Skeletal muscle cell (primary cell): ENCODE data around the gene C12orf43.
"Not testable (repeated sequence)": the region's sequence is repeated elsewhere in the genome, so short reads cannot be mapped to it uniquely, and the experiment has no call there.

Experiments
- DNase-seq: peaks from one replicate; pipeline ENCODE4 v3.0.0-alpha.2; 2010; ENCODE audit warnings: low read depth
- H3K4me3 ChIP-seq: 2 replicates; pipeline ENCODE4 v1.5.1; 2011; ENCODE audit warnings: low read depth, mild to moderate bottlenecking, control low read depth, low read length, moderate library complexity

Gene C12orf43, protein sequence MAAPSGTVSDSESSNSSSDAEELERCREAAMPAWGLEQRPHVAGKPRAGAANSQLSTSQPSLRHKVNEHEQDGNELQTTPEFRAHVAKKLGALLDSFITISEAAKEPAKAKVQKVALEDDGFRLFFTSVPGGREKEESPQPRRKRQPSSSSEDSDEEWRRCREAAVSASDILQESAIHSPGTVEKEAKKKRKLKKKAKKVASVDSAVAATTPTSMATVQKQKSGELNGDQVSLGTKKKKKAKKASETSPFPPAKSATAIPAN

DNA sequence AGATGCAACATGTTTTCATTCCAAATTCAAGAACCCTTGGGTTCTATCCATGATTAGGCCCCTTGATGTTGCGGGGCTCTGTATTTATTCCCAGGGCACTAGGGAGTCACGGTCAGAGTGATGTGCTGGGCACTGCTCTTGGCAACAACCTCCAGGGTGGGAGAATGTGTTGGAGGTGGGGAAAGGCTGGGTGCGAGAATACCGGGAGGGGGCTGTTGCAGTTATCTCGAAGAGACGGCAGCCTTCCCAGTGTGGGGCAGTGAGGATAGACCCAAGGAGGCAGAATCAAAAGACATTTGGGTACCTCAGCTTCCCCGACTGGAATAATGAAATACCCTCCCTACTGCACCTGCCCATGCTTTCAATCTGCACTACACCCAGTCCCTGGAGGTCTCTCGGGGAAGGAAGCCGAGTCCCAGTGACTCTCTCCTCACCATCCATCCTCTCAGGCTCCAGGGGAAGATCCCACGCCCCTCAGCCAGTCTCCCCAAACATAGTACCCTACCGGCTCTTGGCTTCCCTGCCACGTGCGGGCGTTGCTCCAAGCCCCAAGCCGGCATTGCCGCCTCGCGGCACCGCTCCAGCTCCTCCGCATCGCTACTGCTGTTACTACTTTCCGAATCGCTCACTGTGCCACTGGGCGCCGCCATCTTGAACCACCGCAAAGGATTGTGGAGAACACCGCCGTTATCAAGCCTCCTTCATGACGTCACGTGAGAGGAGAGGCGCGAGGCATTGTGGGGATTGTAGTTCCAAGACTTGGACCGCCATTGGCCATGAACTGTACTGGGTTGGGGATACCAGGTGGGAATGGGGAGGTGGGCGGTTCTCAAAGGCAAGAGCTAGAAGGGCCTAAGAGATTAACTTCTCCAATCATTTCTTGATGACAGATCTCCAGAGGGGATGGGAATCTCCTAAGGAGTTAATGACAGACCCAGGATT, at the start of gene C12orf43:
TSS of gene C12orf43 (minus strand) at position 663 of the 942 bp plus-strand sequence. CDS start at position 650, 13 bp downstream.
- H3K4me3 ChIP-seq = peak within 1 kb of the TSS; percentile 96
- peak; percentile 55 for DNase-seq

DNA sequence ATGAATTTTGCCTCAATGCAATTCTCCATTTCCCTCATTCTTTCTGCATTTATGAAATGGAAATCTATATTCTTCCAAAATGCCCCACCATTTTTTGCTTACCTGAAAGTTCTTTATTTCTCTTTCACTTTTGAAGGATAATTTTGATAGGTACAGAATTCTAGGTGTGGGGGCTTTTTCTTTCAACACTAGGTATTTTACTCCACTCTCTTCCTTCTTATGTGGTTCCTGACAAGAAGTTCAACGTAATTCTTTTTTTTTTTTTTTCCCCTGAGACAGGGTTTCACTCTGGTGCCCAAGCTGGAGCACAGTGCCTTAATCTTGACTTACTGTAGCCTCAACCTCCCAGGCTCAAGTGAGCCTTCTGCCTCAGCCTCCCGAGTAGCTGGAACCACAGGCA, 49.1 kb upstream of the C12orf43 start:
- no peak overlapping the region for H3K4me3 ChIP-seq
- no peak for DNase-seq

DNA sequence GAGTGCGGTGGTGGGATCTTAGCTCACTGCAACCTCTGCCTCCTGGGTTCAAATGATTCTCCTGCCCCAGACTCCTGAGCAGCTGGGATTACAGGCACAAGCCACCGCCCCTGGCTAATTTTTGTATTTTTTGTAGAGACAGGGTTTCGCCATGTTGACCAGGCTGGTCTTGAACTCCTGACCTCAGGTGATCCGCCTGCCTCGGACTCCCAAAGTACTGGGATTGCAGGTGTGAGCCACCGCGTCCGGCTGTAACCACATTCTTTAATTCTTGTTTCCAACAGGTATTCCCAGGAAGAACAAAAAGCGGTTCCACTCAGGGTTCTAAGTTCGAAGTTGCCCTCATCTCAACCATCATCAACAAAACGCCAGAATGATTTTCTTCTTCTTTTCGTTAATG, 48.3 kb upstream of the C12orf43 start:
- not testable (repeated sequence) for H3K4me3 ChIP-seq, DNase-seq

DNA sequence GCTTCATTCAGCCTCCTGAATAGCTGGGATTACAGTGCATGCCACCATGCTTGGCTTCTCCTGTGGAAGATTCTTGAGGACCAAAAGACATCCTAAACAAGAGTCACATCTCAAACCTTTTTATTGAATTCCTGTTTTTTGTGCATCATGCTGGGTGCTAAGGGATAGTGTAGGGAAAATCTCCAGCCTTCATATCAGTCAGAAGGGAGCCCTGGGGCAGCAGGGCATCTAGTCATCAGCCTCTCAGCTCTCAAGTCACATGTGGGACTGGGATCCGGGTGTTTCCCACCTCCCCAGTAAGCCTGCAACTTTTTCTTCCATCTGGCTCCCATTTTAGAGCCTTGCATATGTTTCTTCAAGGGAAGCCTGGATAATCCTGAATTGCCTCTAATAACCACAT, 47.8 kb upstream of the C12orf43 start:
- no peak overlapping the region for H3K4me3 ChIP-seq
- DNase-seq = no peak

DNA sequence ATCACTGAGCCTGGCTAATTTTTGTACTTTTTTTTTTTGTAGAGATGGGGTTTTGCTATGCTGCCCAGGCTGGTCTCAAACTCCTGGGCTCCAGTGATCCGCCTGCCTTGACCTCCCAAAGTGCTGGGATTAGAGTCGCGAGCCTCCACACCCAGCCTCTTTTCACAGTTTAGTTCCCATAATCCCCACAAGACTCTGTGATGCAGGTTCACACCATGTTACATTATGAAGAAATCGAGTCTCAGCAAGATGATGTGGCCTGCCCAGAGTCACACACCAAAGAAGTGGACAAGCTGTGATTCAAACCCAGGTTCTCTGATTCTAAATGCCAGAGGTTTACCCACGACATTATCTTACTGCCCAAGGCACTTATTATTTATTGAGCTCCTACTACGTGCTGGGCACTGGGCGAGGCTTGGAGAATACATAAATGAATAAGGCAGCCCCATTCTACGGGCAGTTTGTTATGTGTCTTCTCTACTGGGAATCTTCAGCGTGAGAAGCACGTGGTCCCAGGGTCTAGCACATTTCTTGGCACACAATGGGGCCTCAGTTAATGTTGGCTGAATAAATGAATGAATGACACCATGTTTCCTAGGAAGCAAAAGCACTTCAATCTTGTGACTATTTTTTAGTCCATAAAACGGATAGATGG, 46.2 kb upstream of the C12orf43 start:
- no peak overlapping the region for H3K4me3 ChIP-seq
- DNase-seq = no peak

DNA sequence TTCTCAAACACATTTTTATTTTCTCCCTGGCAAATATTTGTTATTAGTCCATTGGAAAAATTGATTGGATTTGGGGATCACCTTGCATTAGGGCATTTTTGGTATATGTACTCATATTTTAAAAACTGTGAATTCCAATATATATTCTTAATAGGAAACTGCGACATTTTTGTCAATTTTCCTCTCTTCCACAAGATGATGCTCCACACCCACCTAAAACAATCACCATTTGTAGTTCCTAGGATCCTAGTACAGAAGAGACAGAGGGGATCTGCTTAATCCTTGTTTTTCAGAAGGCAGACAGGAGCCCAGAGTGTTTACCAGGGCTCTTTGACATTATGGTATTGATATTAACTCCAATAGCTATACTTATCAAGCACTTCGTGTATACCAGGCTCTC, 45.5 kb upstream of the C12orf43 start:
- no peak overlapping the region for H3K4me3 ChIP-seq
- DNase-seq = no peak

DNA sequence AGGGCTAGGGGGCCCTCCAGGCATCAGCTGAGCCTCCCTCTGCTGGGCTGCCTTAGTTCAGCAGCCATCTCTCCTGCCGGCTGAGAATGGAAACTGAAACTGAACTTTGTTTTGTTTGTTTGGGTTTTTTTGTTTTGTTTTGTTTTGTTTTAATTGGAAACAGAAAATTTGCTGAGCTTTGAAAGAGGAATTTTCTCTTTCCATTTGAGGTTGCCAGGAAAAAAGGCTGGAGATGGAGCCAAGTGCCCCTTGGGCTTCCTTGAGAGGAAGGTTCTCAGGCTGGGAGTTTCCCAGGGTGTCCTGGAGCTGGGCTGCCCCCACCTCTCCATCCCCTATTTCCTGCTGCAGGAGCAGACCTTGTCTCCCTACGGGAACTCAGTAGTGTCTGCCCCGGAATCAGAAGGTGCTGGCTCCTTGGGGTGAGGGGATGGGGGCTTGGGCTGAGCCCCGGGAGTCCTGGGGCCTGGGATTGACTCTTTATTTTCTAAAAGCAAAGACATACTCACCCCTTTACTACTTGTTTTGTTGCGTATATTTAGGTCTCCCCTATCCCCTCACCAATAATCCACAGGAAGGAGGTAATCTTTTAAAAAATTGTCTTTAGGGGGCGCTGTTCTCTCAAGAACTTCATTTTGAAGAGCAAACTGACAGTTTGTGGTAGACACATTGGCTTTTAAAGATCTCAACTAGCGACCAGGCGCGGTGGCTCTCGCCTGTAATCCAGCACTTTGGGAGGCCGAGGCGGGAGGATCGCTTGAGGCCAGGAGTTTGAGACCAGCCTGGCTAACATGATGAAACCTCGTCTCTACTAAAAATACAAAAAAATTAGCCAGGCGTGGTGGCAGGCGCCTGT, 44.1 kb upstream of the C12orf43 start:
- H3K4me3 ChIP-seq = peak overlapping the region; percentile 30
- DNase-seq = no peak

DNA sequence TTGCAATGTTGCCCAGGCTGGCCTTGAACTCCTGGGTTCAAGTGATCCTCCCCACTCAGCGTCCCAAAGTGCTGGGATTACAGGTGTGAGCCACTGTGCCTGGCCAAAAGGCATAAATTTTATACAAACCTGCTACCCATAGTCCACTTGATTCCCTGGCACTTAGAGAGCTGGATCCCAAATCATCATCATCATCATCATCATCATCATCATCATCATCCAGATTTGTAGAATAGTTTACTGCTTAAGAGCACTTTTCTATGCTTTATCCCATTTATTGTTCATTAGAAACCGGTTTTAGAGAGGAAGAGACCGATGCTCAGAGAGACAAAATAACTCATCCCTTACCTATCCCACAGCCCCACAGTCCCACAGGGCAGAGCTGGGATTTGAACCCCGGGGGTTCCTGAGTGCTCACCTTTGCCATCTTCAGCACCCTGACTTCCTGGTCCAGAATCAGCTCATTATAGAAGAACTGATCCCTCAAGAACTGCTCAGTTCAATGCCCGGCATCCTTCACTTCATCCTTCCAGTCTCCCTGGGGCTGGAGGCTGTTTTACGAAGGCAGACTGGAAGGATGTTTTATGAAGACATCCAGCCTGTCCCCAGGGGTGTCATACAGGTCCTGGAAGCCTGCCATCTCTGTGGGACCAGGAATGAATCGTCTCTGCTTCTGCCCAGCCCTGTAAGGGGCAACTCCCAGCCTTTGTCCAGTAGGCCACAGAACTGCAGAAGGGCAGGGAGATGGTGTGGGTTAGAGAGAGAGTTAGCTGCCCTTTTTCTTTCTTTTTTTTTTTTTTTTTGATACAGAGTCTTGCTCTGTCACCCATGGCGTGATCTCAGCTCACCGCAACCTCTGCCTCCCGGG, 43.0 kb upstream of the C12orf43 start:
- no peak for DNase-seq
- H3K4me3 ChIP-seq = no peak overlapping the region

DNA sequence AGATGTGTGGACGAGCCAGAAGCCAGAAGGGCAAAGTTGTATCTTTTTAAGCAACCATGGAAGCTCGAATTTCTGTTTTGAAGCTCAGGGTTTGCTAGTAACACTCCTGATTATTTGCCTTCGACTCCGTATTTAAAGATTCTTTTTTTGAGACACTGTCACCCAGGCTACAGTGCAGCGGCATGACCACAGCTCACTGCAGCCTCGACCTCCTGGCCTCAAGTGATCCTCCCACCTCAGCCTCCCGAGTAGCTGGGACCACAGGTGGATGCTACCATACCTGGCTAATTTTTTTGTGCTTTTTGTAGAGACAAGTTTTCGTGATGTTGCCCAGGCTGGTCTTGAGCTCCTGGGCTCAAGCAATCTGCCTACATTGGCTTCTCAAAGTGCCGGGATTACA, 41.5 kb upstream of the C12orf43 start:
- no peak for DNase-seq
- no peak overlapping the region for H3K4me3 ChIP-seq

DNA sequence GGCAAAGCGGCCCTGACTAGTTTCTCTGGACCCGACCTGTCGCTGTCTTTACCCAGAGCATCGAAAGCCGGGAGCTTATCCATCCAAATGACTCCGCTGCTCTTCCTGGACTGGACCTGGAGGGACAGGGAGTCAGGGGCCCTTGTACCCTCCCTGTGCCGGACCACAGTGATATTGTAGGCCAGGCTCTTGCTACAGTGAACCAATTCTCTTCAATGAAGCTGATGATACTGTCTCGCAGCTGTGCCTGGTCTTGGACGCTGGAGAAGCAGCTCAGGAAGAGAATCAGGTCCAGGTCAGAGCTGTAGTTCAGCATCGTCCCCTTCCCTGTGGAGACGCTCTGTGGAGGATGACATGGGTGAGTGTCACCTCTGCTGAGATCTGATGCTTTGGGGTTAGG, 37.4 kb upstream of the C12orf43 start:
- H3K4me3 ChIP-seq = no peak overlapping the region
- DNase-seq = no peak

DNA sequence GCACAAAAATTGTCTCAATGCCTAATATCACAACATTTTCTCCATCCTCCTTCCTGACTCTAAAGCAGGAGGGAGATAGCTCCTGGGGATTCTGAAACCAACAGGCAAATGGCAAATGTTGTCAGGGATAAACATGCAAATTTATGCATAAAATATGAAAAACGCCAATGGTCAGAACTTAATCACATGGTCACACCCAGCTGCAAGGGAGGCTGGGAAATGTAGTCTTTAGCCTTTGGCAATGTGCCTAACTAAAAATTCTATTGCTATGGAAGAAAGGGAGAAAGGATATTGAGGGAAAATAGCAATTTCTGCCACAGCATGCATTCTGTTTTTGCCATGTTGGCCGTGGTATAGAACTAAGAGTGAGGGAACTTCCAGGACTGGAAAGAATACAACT, 34.4 kb upstream of the C12orf43 start:
- H3K4me3 ChIP-seq = no peak overlapping the region
- DNase-seq = no peak

DNA sequence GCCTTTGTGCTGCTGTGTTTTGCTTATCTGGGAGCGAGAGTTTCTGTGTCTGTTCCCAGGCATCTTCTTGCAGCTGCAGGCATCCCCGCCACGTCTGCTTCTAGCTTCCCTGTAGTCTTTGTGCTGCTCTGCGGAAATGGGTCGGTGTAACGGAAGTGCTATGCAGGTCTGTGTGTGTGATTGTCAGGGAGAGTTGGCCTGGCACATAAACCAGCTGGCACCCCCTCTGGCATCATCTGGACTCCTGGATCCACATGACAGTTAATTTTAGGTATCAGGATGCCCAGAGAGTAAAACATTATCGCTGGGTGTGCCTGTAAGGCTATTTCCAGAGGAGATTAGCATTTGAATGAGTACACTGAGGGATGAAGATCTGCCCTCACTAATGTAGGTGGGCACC, 32.2 kb upstream of the C12orf43 start:
- DNase-seq = no peak
- H3K4me3 ChIP-seq = no peak overlapping the region

DNA sequence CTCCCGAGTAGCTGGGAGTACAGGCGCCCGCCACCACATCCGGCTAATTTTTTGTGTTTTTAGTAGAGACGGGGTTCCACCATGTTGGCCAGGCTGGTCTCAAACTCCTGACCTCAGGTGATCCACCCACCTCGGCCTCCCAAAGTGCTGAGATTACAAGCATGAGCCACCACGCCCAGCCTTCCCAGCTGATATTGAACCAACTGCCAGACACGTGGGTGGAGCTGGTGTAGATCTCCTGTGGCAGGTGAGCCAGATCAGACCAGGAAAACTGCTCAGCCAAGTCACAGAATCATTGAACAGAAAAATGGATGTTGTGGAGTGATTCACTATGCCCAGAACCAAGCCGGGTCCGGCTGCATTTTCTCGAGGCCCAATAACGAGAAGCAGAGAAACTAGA, 31.1 kb upstream of the C12orf43 start:
- not testable (repeated sequence) for DNase-seq, H3K4me3 ChIP-seq

DNA sequence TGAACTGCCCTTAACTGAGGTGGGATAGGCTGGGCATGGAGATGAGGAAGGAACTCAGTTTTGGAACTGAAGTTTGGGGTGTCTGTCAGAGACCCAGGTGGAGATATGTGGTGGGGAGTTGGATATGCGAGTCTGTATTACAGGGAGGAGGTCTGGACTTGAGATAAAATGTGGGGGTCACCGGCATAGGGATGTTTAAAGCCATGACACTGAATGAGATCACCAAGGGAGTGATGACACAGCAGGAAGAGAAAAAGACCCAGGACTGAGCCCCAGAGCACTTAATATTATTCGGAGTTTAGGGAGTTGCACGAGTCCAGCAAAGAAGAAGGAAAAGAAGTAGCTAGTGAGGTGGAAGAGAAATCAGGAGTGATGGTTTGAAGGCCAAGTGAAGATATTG, 26.8 kb upstream of the C12orf43 start:
- DNase-seq = no peak
- no peak overlapping the region for H3K4me3 ChIP-seq

DNA sequence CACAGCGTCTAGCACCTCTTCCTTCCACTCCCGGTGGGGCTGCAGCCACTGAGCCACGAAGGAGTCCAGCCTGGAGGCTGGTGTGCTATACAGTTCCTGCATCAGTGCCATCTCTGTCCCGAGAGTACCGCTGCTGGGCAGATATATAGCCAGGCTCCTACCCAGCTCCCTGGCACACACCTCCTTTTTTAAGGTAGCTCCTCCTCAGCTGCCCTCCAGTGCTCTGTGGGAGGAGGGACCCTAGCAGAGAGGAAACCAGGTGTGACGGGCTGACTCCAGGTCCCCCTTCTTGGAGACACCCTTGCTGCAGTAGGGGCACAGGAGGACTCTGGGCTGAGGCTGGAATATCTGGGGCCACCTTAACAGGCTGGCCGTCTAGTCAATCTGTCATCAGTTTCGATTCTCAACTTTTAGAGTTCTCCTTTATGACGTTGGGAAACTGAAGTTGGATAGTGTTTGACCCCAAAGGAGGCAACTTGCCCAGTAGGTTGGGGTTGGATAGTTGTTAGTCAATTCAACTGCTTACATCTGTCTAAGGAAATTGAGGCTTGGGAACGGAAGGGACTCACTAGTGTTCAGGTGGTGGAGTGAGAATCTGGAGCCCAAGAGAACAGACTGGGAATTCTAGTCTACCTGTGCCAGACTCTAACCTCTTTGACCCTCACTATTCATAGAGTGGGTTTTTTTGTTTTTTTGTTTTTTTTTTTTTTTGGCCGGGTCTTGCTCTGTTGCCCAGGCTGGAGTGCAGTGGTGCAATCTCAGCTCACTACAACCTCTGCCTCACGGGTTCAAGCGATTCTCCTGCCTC, 22.8 kb upstream of the C12orf43 start, which contains the start of gene OASL:
TSS of gene OASL (minus strand) at position 386 of the 808 bp plus-strand sequence. CDS start at position 111, 275 bp downstream.
- peak; percentile 49 for DNase-seq
- H3K4me3 ChIP-seq = peak within 1 kb of the TSS; percentile 16

DNA sequence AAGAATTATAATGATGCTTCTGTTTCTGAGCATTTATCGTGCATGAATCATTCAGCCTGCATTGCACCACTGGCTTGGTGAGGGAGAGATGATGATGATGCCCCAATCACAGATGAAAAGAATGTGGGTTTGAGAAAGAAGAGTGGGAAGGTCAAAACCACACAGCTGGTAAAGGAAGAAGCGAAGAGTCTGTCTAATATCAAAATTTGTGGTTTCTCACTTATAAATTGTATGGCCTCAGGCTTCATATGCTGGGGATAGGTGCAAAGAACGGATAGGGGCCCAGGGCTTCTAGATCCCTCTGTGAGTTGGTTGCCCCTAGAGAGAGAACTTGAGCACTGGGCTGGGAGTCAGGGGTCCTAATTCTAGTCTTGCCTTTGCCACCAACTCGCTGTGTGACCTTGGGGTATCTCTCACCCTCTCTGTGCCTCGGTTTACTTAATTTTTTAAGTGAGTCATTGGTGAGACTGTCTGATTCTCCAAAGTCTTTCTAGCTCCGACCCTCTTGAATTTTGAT, 20.6 kb upstream of the C12orf43 start:
- DNase-seq = peak; percentile 57

DNA sequence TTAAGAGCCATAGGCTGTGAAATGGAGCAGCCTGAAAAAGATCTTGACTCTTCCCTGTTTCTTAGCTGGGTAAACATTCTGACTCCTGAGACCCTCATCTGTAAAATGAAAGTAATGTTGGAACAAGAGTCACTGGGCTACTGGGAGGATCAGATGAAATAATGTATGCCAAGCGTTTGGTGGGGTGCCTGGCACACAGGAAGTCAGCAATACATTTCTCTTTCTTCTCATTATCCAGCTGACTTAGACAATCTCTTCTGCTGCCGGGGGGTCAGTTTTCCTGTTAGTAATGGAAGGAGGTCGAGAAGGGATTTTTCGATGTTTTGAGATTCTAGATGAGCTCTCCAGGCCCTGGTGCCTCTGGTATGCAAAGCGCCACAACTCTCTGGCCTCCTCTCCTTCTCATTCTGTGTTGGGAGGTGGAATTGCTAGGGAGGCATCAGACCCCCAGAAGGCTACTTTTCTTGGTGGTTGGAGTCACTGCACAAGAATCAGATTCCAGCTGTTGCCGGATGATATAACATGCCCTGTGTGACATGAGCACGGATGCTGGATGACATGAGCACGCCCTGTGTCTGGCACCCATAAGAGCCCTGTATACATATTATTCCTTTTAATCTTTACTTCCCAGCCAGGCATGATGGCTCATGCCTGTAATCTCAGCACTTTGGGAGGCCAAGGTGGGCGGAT, 18.5 kb upstream of the C12orf43 start:
- H3K4me3 ChIP-seq = no peak overlapping the region
- DNase-seq = no peak

More for the DNA sequence above, 20.6 kb upstream of the C12orf43 start:
- H3K4me3 ChIP-seq = no peak overlapping the region
